ENCODE results near the gene FAM227B.

Gene FAM227B

GRCh38 chr15:49644364-49644794 is 23.8 kb upstream of the FAM227B start:
- no peak overlapping the region for H3K4me3 ChIP-seq (ENCODE audit: low read depth, low read length)
- peaks cover 4% of the 10 kb centered on the region for H3K36me3 ChIP-seq (ENCODE audit: control insufficient read depth, insufficient read depth, low read length)
- H3K9ac ChIP-seq (ENCODE audit: low read depth, low read length) = no peak overlapping the region
- no peaks in the 10 kb centered on the region for H3K9me3 ChIP-seq (ENCODE audit: control insufficient read depth, insufficient read depth, low read length)
- peaks cover 15% of the 10 kb centered on the region for H3K4me1 ChIP-seq (ENCODE audit: control insufficient read depth, insufficient read depth, low read length)
- peak overlapping the region; percentile 3 for H3K27ac ChIP-seq (ENCODE audit: low read depth, low read length)
- H3K27me3 ChIP-seq (ENCODE audit: control insufficient read depth, insufficient read depth, low read length) = no peaks in the 10 kb centered on the region

DNA sequence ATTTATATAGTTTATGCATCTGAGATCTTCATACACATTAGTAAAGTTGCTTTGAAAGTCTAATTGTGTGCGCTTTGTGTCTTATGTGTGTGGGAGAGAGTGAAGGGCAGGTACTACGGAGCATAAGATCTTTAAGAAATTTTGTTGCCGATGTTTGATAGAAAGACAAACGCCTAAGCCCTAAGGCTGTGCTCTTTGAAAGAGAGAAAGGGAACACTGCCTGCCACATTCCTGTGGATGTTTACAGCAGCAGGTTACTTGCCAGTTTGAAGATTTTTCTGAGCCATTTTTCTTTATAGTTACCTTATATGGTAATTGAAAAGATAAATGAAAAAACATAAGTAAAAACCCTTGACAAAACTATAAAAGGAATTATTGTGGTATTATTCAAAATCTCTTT is 17.2 kb upstream of the FAM227B start:
- Histone ChIP-seq H3K27ac (ENCODE audit: low read depth, low read length) (peak overlapping the region; percentile 37), H3K4me3 (ENCODE audit: low read depth, low read length) (no peak overlapping the region), H3K36me3 (ENCODE audit: control insufficient read depth, insufficient read depth, low read length) (peaks cover 29% of the 10 kb centered on the region), H3K9ac (ENCODE audit: low read depth, low read length) (no peak overlapping the region), H3K9me3 (ENCODE audit: control insufficient read depth, insufficient read depth, low read length) (no peaks in the 10 kb centered on the region), H3K27me3 (ENCODE audit: control insufficient read depth, insufficient read depth, low read length) (no peaks in the 10 kb centered on the region), H3K4me1 (ENCODE audit: control insufficient read depth, insufficient read depth, low read length) (peaks cover 14% of the 10 kb centered on the region)

DNA sequence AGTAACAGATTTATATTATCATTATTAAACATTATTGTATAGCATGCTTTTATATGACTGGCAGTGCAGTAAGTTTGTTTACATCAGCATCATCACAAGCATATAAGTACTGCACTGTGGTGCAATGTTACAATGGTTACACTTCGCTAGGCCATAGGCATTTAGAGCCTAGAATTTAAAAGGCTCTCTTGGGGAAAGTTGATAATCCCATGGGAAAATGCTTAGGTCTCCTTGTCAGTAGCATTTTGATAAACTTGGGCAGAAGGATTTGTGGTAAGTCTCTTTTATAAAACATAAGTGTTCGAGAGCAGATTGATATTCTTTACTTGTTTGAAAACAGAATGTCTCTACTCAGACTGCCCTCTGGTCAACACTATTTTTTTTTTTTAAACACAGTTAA is 7.8 kb upstream of the FAM227B start:
- Histone ChIP-seq H3K9ac (ENCODE audit: low read depth, low read length) (no peak overlapping the region), H3K27me3 (ENCODE audit: control insufficient read depth, insufficient read depth, low read length) (no peaks in the 10 kb centered on the region), H3K9me3 (ENCODE audit: control insufficient read depth, insufficient read depth, low read length) (peaks cover 17% of the 10 kb centered on the region), H3K36me3 (ENCODE audit: control insufficient read depth, insufficient read depth, low read length) (peaks cover 52% of the 10 kb centered on the region), H3K4me1 (ENCODE audit: control insufficient read depth, insufficient read depth, low read length) (no peaks in the 10 kb centered on the region), H3K4me3 (ENCODE audit: low read depth, low read length) (no peak overlapping the region), H3K27ac (ENCODE audit: low read depth, low read length) (no peak overlapping the region)

- no peak overlapping the region for H3K9ac ChIP-seq (ENCODE audit: low read depth, low read length)
- peaks cover 17% of the 10 kb centered on the region for H3K9me3 ChIP-seq (ENCODE audit: control insufficient read depth, insufficient read depth, low read length)
- no peaks in the 10 kb centered on the region for H3K4me1 ChIP-seq (ENCODE audit: control insufficient read depth, insufficient read depth, low read length)
- no peaks in the 10 kb centered on the region for H3K27me3 ChIP-seq (ENCODE audit: control insufficient read depth, insufficient read depth, low read length)
- H3K36me3 ChIP-seq (ENCODE audit: control insufficient read depth, insufficient read depth, low read length) = peaks cover 52% of the 10 kb centered on the region
- no peak overlapping the region for H3K4me3 ChIP-seq (ENCODE audit: low read depth, low read length)
- no peak overlapping the region for H3K27ac ChIP-seq (ENCODE audit: low read depth, low read length)
These were observed 6.8 kb upstream of the FAM227B start for GRCh38 chr15:49627407-49627877.

DNA sequence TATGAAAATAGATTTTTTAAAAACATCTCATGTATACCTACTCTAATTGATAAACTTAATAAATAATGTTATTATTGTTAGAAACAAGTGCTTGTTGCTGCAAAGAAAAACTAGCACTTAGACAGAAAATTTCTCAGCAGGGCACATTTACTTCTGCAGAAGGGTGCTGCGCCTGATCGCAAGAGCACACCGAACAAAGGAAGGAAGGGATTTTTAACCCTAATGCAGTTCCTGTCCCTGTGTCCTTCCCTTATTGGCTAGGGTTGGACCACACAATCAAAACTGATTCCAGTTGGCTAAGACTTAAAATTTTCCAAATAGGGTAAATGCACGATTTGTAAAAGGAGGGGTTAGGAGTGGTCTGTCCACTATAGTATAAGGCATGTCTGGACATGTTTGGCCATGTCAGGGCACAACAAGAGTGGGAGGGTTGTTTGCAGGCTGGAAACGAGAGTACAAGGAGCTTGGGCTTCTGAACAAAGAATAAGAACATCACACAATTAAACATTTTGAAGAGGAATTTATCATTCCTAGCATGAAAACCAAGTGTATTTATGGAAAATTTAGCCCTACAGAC is 4.9 kb upstream of the FAM227B start:
- Histone ChIP-seq H3K27me3 (ENCODE audit: control insufficient read depth, insufficient read depth, low read length) (no peaks in the 10 kb centered on the region), H3K36me3 (ENCODE audit: control insufficient read depth, insufficient read depth, low read length) (peaks cover 43% of the 10 kb centered on the region), H3K4me3 (ENCODE audit: low read depth, low read length) (no peak overlapping the region), H3K27ac (ENCODE audit: low read depth, low read length) (no peak overlapping the region), H3K9me3 (ENCODE audit: control insufficient read depth, insufficient read depth, low read length) (peaks cover 17% of the 10 kb centered on the region), H3K9ac (ENCODE audit: low read depth, low read length) (no peak overlapping the region), H3K4me1 (ENCODE audit: control insufficient read depth, insufficient read depth, low read length) (peaks cover 7% of the 10 kb centered on the region)

DNA sequence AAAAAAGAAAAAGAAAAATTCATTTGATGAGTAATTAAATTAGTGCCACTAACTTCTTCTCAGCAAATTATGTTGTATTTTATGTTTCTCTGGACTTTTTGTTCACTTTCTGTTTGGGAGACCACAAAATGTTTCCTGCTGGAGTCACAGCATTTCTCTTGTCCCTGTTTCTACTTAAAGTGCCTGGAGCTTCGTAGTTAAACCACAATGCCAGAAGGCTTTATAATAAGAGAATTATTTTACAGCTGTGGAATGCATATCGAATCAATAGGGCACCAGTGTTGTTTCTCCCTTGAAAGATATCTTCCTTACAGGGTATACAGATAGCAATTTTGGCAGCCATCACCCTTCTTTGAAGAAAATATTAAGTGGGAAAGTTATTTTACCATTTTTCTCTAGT is 3.4 kb upstream of the FAM227B start:
- H3K9ac ChIP-seq (ENCODE audit: low read depth, low read length) = no peak overlapping the region
- peaks cover 43% of the 10 kb centered on the region for H3K36me3 ChIP-seq (ENCODE audit: control insufficient read depth, insufficient read depth, low read length)
- no peak overlapping the region for H3K4me3 ChIP-seq (ENCODE audit: low read depth, low read length)
- H3K27me3 ChIP-seq (ENCODE audit: control insufficient read depth, insufficient read depth, low read length) = no peaks in the 10 kb centered on the region
- H3K9me3 ChIP-seq (ENCODE audit: control insufficient read depth, insufficient read depth, low read length) = peaks cover 17% of the 10 kb centered on the region
- H3K4me1 ChIP-seq (ENCODE audit: control insufficient read depth, insufficient read depth, low read length) = peaks cover 14% of the 10 kb centered on the region
- no peak overlapping the region for H3K27ac ChIP-seq (ENCODE audit: low read depth, low read length)

- Histone ChIP-seq H3K9me3 (ENCODE audit: control insufficient read depth, insufficient read depth, low read length) (peaks cover 17% of the 10 kb centered on the region), H3K27ac (ENCODE audit: low read depth, low read length) (no peak overlapping the region), H3K36me3 (ENCODE audit: control insufficient read depth, insufficient read depth, low read length) (peaks cover 32% of the 10 kb centered on the region), H3K27me3 (ENCODE audit: control insufficient read depth, insufficient read depth, low read length) (no peaks in the 10 kb centered on the region), H3K4me1 (ENCODE audit: control insufficient read depth, insufficient read depth, low read length) (peaks cover 14% of the 10 kb centered on the region), H3K9ac (ENCODE audit: low read depth, low read length) (no peak overlapping the region), H3K4me3 (ENCODE audit: low read depth, low read length) (peak overlapping the region; percentile 93; the same call in 1 of the 2 replicates)
These were observed 1.9 kb upstream of the FAM227B start for GRCh38 chr15:49622561-49622960.

DNA sequence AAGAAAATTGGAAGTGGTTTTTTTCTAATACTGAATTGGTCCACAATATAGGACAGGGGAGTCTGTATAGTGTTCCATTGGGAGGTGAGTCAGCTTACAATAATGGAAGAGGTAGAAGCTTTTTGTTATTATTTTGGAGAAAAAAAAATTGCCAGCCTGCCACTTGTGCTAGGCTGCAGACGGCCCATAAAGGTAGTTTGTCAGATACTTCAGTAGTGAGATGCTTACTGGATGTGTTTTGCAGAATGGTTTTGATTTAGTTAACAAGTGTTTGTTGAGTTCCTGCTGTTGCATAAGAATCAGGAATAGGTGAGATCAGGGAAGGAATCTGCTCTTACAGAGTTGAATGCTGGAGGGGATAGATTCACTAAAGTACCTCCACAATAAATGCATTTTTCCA is 1.3 kb upstream of the FAM227B start:
- Histone ChIP-seq H3K4me3 (ENCODE audit: low read depth, low read length) (peak overlapping the region; percentile 93), H3K36me3 (ENCODE audit: control insufficient read depth, insufficient read depth, low read length) (peaks cover 25% of the 10 kb centered on the region), H3K27ac (ENCODE audit: low read depth, low read length) (no peak overlapping the region), H3K27me3 (ENCODE audit: control insufficient read depth, insufficient read depth, low read length) (no peaks in the 10 kb centered on the region), H3K9me3 (ENCODE audit: control insufficient read depth, insufficient read depth, low read length) (peaks cover 17% of the 10 kb centered on the region), H3K4me1 (ENCODE audit: control insufficient read depth, insufficient read depth, low read length) (peaks cover 14% of the 10 kb centered on the region), H3K9ac (ENCODE audit: low read depth, low read length) (peak overlapping the region; percentile 89)

GRCh38 chr15:49621401-49621811 is 788 bp upstream of the FAM227B start:
- H3K4me1 ChIP-seq (ENCODE audit: control insufficient read depth, insufficient read depth, low read length) = peaks cover 14% of the 10 kb centered on the region
- peak overlapping the region; percentile 91 for H3K27ac ChIP-seq (ENCODE audit: low read depth, low read length)
- no peaks in the 10 kb centered on the region for H3K27me3 ChIP-seq (ENCODE audit: control insufficient read depth, insufficient read depth, low read length)
- peak overlapping the region; percentile 89 for H3K9ac ChIP-seq (ENCODE audit: low read depth, low read length)
- H3K4me3 ChIP-seq (ENCODE audit: low read depth, low read length) = peak overlapping the region; percentile 93
- peaks cover 20% of the 10 kb centered on the region for H3K36me3 ChIP-seq (ENCODE audit: control insufficient read depth, insufficient read depth, low read length)
- peaks cover 17% of the 10 kb centered on the region for H3K9me3 ChIP-seq (ENCODE audit: control insufficient read depth, insufficient read depth, low read length)

- no peaks in the 10 kb centered on the region for H3K27me3 ChIP-seq (ENCODE audit: control insufficient read depth, insufficient read depth, low read length)
- peaks cover 14% of the 10 kb centered on the region for H3K4me1 ChIP-seq (ENCODE audit: control insufficient read depth, insufficient read depth, low read length)
- peaks cover 8% of the 10 kb centered on the region for H3K36me3 ChIP-seq (ENCODE audit: control insufficient read depth, insufficient read depth, low read length)
- H3K4me3 ChIP-seq (ENCODE audit: low read depth, low read length) = peak overlapping the region; percentile 93
- H3K9me3 ChIP-seq (ENCODE audit: control insufficient read depth, insufficient read depth, low read length) = peaks cover 8% of the 10 kb centered on the region; the same call in 1 of the 2 replicates
- H3K9ac ChIP-seq (ENCODE audit: low read depth, low read length) = peak overlapping the region; percentile 47
- peak overlapping the region; percentile 91 for H3K27ac ChIP-seq (ENCODE audit: low read depth, low read length)
These were observed 419 bp downstream of the FAM227B start for GRCh38 chr15:49620199-49620598.

DNA sequence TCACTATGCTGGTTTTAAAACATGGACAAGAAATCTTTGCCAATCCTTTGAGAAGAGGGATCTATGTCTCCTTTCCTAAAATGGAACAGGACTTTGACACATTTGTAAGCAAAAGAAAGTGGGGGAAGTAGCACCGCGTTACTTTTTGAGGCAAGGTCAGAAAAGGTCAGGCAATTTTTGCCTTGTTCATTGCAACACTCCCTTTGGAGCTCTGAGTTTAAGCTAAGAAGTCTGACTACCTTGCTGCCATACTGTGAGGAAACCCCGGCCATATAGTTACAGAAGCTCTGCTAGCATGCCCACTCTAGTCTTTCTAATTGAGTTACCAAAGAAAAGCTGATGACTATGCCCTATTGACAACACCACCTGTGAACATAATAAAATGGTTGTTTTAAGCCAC is 1.4 kb downstream of the FAM227B start:
- Histone ChIP-seq H3K4me3 (ENCODE audit: low read depth, low read length) (no peak overlapping the region), H3K9ac (ENCODE audit: low read depth, low read length) (no peak overlapping the region), H3K9me3 (ENCODE audit: control insufficient read depth, insufficient read depth, low read length) (peaks cover 5% of the 10 kb centered on the region), H3K27me3 (ENCODE audit: control insufficient read depth, insufficient read depth, low read length) (no peaks in the 10 kb centered on the region), H3K36me3 (ENCODE audit: control insufficient read depth, insufficient read depth, low read length) (no peaks in the 10 kb centered on the region), H3K4me1 (ENCODE audit: control insufficient read depth, insufficient read depth, low read length) (peaks cover 14% of the 10 kb centered on the region), H3K27ac (ENCODE audit: low read depth, low read length) (no peak overlapping the region)
